ENCODE results near the gene ADCY2.

The ADCY2 gene

DNA sequence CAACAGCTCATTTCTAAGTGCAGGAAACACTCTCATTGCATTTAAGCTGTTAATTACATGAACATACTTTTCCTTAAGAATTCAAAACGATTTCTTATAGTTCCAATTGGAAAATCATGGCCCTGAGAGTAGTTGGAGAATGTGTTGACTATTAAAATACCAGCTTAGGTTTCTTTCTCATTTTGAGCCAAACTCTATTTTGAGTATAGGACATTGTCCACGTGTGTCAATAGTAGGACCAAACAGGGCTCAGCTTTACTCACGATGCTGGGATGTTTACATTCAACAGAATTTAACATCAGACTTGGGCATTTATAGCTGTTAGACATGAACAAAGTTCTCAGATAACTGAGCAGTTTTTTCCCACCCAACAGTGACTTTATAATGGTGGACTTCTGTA, 39.6 kb downstream of the ADCY2 start:
- DNase-seq (ENCODE audit: extremely low spot score), result no peak
- CTCF ChIA-PET, result no interaction called here
- POLR2A ChIA-PET, result no interaction called here
- TF ChIP-seq CTCF (IDR thresholded peaks at IDR 0.05; ENCODE audit: control extremely low read depth, extremely low read depth, low read depth, missing control alignments), result no peak

DNA sequence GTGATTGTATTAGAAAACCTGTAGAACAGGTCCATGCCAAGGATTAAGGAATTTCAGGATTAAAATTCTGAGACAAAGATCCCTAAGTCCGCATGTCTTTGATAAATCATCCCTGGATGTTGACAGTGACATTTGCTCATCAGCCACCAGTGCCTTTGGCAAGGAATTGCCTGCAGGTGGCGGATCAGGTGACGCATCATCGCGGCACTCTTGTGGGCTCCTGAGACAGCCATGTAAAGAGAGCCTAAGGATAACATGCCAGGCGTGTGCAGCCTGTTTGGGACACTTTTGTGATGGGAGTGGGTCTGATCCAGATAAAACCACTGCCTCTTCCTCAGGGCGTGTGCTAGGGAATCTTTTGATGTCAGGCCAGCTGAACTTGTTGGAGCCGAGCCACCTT, 40.6 kb downstream of the ADCY2 start:
- DNase-seq (ENCODE audit: extremely low spot score), result no peak
- CTCF ChIA-PET, result no interaction called here

DNA sequence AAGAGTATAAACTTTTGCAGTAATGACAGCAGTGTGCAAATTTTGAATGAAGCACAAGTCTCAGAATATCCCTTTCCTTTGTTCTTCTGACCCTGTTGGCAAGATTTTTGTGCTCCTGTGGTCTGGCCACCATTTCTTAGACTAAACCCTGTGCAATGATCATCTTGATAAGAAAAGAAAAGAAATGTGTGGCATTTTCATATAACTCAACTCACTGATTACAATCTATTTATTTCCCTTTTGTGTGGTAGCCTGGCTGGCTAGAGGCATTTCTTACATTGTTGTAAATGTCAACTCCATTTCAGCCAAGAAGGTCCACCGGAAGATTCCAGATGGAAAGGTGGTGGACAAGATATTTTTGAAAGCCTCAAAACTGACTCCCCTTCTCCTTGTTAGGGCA, 41.9 kb downstream of the ADCY2 start:
- TF ChIP-seq CTCF (IDR thresholded peaks at IDR 0.05; ENCODE audit: control extremely low read depth, extremely low read depth, low read depth, missing control alignments), result no peak
- DNase-seq (ENCODE audit: extremely low spot score), result no peak
- ChIA-PET POLR2A (no interaction called here), CTCF (no interaction called here)

More for the DNA sequence above, 40.6 kb downstream of the ADCY2 start:
- no peak for TF ChIP-seq CTCF (IDR thresholded peaks at IDR 0.05; ENCODE audit: control extremely low read depth, extremely low read depth, low read depth, missing control alignments)
- POLR2A ChIA-PET, result no interaction called here

- ChIA-PET CTCF (interaction anchor here (1.3 kb wide), 1 partner anchor 8 kb away, joined by 3 read pairs; no protein-coding TSS in a partner anchor), POLR2A (no interaction called here)
- no peak for DNase-seq (ENCODE audit: extremely low spot score)
- no peak for TF ChIP-seq CTCF (IDR thresholded peaks at IDR 0.05; ENCODE audit: control extremely low read depth, extremely low read depth, low read depth, missing control alignments)
Observed at GRCh38 chr5:7445068-7445467, 49.1 kb downstream of the ADCY2 start.

GRCh38 chr5:7445831-7446230, 49.9 kb downstream of the ADCY2 start:
- POLR2A ChIA-PET, result no interaction called here
- TF ChIP-seq CTCF (IDR thresholded peaks at IDR 0.05; ENCODE audit: control extremely low read depth, extremely low read depth, low read depth, missing control alignments), result no peak
- no peak for DNase-seq (ENCODE audit: extremely low spot score)
- CTCF ChIA-PET, result no interaction called here

DNA sequence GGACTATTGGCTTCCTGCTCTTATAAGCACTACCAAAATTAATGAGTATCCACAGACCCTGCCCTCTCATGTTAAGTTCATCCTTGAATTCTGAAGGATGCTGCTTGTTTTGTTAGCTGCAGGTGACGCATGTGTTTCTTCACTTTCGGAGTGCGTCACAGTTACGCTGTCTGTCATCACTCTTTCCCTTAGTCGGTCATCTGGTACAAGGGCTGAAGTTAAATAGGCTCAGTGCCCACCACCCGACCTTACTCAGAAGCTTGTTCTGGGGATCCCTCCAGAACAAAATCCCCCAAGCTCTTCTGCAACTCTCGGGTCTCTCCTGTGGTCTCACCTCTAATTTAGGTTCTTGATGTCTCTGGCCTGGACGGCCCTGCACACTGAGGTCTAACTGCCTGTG, 51.0 kb downstream of the ADCY2 start:
- POLR2A ChIA-PET, result no interaction called here
- DNase-seq (ENCODE audit: extremely low spot score), result no peak
- CTCF ChIA-PET, result no interaction called here
- no peak for TF ChIP-seq CTCF (IDR thresholded peaks at IDR 0.05; ENCODE audit: control extremely low read depth, extremely low read depth, low read depth, missing control alignments)

- ChIA-PET CTCF (interaction anchor here (1.1 kb wide), 1 partner anchor 10 kb away, joined by 3 read pairs; no protein-coding TSS in a partner anchor), POLR2A (no interaction called here)
- no peak for DNase-seq (ENCODE audit: extremely low spot score)
- TF ChIP-seq CTCF (IDR thresholded peaks at IDR 0.05; ENCODE audit: control extremely low read depth, extremely low read depth, low read depth, missing control alignments), result no peak
Observed at GRCh38 chr5:7453947-7454346, 58.0 kb downstream of the ADCY2 start.
